Stimulated activated CD4-positive, alpha-beta T cell treated with anti-CD3 and anti-CD28 coated beads, Interleukin-2, amount 100 ng/mL, for 24 hours (primary cell): ENCODE measurements around the gene SNU13.
"Not testable (repeated sequence)": the region's sequence is repeated elsewhere in the genome, so short reads cannot be mapped to it uniquely, and the experiment has no call there.

ENCODE experiments used
- DNase-seq, 2 donors: peaks; one replicate each; pipeline ENCODE4 v3.0.0-alpha.2; 2020

The SNU13 gene

DNA sequence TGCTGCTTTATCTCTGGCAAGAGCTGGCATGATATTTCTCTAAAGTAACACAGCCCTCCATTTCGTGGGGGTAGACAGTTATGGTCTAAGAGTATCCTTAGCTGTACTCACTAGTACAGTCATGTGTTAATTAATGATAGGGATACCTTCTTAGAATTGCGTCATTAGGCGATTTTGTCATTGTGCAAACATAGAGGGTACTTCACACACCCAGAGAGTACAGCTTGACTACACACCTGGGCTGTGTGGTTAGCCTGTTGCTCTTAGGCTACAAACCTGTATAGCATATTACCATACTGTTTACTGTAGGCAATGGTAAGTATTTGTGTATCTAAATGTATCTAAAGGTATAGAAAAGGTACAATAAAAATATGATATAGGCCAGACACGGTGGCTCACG lies 50.5 kb downstream of the SNU13 start:
- DNase-seq: no peak

DNA sequence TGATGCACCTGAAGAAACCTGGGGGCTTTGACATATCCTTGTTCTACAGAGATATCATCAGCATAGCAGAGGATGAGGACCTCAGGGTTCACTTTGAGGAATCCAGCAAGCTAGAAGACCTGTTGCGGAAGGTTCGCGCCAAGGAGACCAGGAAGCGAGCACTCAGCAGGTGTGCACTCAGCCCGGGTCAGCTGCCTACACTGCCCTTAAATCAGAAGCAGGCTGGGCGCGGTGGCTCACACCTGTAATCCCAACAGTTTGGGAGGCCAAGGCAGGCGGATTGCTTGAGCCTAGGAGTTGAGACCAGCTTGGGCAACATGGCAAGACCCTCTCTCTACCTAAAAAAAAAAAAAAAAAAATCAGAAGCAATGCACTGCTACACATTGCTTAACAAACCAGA lies 51.0 kb downstream of the SNU13 start:
- not testable (repeated sequence) for DNase-seq

DNA sequence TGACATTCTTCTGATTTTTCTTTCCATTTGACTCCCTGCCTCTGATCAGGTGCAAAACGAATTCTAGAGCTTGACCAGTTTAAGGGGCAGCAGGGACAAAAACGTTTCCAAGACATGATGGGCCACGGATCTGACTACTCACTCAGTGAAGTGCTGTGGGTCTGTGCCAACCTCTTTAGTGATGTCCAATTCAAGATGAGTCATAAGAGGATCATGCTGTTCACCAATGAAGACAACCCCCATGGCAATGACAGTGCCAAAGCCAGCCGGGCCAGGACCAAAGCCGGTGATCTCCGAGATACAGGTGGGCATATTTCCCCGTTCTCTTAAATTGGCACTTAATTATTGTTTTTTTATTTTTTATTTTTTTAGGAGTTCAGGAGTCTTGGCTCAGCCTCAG lies 52.2 kb downstream of the SNU13 start:
- DNase-seq: no peak

DNA sequence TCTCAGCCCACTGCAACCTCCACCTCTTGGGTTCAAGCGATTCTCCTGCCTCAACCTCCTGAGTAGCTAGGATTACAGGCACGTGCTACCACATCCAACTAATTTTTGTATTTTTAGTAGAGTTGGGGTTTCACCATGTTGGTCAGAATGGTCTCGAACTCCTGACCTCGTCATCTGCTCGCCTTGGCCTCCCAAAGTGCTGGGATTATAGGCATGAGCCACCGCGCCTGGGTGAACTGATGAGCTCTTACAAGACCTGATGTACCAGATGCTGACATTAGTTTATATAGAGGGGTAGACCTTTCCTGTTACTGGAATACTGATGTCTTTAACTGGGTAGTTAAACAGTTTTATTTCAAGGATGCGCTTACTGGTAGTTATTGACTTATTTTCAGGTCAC lies 54.1 kb downstream of the SNU13 start:
- DNase-seq: not testable (repeated sequence)

DNA sequence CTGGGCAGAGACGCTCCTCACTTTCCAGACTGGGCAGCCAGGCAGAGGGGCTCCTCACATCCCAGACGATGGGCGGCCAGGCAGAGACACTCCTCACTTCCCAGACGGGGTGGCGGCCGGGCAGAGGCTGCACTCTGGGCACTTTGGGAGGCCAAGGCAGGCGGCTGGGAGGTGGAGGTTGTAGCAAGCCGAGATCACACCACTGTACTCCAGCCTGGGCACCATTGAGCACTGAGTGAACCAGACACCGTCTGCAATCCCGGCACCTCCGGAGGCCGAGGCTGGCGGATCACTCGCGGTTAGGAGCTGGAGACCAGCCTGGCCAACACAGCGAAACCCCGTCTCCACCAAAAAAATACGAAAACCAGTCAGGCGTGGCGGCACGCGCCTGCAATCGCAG lies 57.1 kb downstream of the SNU13 start:
- not testable (repeated sequence) for DNase-seq

DNA sequence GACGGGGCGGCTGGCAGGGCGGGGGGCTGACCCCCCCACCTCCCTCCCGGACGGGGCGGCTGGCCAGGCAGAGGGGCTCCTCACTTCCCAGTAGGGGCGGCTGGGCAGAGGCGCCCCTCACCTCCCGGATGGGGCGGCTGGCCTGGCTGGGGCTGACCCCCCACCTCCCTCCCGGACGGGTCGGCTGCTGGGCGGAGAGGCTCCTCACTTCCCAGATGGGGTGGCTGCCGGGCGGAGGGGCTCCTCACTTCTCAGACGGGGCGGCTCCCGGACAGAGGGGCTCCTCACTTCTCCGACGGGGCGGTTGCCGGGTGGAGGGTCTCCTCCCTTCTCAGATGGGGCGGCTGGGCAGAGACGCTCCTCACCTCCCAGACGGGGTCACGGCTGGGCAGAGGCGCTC lies 57.6 kb downstream of the SNU13 start:
- DNase-seq: not testable (repeated sequence)

DNA sequence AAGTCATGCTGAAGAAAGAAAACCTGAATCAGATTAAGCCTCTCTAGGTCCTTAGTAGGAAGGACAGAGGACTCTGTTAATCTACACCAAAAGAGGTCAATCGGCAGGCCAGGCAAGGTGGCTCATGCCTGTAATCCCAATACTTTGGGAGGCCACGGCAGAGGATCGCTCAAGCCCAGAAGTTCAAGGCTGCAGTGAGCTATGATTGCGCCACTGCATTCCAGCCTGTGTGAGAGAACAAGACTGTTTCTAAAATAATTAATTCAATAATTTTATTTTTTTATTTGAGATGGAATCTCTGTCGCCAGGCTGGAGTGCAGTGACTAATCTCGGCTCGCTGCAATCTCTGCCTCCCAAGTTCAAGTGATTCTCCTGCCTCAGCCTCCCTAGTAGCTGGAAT lies 63.1 kb downstream of the SNU13 start:
- no peak for DNase-seq
